Hypothalamus (tissue), 51 donors: ENCODE results near the gene EFHD2.
A peak's percentile ranks its signal among the peaks of the same experiment; 100 is the strongest.
"Not testable (repeated sequence)": the region's sequence is repeated elsewhere in the genome, so short reads cannot be mapped to it uniquely, and the experiment has no call there.

Experiments used
- DNase-seq, 51 donors: peaks; one replicate each; lab custom pipeline; 2025; lab: John Stamatoyannopoulos, UW

The EFHD2 gene

DNA sequence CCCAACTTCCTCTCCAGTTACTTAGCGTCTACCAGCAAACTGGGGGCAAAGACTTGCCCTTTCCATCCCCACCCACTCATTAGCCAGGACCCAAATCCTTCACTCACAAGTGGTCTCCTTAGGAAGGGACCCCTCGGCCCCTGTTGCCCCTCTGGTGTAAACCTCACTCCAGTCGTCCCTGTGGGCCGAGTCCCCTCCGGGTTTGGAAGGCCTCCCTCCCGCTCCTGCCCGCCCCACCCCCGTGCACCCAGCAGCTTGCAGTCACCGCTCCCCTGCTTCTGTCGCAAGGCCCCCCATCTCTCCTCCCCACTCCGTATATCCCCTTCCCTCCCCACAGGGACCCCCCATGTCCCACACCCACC is 1.2 kb downstream of the EFHD2 start:
- DNase-seq: no peak

DNA sequence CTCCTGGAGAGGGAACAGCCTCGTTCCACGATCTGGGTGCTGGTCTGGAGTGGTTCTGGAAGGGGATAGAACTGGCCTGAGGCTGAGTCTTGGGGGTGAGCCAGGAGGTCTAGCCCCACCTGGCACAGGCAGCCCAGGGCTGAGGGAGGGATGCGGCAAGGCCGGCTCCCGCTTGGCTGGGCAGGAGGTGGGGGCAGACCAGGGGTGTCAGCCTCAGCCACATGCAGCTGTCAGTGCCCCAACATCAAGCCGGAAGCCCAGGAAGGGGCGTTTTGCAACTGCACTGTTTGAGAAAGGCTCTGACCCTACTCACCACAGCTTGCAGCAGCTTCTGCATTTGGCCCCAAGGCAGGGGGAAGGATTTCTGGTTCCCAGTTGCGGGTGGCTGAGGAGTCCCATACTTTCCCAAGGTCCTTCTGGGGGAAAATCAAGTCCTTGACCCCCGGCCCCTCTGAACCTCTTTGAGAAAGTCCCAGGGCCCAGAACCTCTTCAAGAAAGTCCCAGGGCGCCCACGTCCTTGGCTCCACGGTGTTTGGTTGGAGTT is 2.0 kb downstream of the EFHD2 start:
- DNase-seq: peak in 26 of 51 donors; percentile 4 to 46 (median 24)

DNA sequence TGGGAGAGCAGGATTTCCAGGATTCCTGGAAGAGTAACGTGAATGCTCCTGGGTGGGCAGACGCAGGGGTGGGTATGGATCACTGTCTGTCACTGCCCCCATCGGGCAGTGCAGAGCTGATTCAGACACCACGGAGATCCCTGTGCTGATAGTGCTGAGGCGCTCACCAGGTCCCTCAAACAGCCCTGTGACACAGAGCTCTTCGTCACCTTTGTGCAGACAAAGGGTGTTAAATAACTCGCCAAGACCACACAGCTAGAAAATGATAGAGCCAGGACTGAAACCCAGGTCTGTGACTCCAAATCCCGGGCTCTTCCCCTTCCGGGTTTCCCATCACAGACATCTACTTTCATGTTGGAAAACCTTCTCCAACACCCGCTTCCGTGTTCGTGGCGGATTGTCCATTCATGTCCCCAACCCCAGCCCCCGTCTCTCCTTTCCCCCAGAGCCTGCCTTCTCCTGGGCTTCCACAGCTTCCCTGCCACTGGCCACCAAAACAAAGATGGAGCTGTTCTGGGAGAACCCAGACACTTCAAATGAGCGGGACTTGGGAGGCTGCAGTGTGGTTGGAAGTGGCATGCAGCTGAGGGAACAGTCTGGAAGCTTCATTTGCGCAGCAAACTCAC is 2.6 kb downstream of the EFHD2 start:
- DNase-seq: peak in 4 of 51 donors; percentile 13 to 46 (median 32)

DNA sequence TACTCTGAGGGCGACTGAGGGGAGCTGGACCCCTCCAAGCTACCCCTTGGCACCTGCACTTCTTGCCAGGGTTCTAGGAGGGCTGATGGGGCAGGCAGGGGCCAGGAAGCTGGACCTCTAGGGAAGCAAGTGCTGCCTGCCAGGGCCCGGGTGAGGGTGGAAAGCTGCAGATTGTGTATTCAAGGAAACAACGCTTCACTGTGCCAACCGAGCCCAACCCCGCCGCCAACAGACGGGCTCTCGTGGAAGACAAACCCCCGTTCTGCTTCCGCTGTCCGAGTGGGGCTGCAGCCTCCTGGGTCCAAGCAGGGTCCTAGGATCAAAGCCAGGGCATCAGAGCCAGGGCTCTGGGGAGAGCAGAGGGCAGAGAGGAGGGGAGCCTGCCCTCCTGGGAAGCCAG is 3.2 kb downstream of the EFHD2 start:
- DNase-seq: peak in 29 of 51 donors; percentile 8 to 69 (median 27)

DNA sequence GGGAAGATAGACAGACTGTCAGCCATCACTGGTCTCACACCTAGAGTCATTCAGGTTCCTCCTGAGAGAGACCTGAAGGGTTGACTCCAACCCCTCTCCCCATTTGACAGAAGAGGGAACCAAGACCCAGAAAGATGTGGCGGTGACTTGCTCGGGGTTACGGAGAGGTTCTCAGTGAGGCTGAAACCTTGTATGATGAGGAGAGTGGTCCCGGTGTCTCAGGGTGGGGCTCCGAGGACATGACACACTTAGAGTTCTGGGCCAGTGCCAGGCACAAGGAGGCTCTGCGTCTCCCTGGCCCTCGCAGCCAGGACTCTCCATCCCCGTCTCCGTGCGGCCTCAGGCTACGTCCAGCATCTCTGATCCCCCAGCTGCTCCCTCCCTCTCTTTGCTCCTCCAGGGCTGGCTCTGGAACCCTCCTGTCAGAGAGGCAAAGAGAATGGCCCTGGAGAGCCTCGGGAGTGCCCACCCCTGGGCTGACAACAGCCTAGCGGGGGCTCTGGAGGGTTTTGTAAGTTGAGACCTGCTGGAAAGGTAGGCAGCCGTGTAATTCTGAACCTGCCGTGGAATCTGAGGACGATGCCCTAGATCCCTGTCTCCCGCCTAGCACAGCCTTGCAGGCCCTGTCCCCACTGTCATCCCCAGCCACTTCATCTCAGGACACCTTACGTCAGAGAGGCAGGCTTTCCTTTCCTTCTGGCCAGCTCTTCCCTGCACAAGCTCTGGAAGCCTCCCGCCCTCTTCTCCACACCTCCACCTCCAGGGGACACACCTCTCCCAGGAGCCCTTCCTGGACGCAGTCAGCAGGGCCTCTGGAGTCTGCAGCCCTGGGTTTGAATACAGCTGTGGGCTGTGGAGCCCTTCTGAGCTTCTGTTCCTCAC is 4.1 kb downstream of the EFHD2 start:
- no peak for DNase-seq

DNA sequence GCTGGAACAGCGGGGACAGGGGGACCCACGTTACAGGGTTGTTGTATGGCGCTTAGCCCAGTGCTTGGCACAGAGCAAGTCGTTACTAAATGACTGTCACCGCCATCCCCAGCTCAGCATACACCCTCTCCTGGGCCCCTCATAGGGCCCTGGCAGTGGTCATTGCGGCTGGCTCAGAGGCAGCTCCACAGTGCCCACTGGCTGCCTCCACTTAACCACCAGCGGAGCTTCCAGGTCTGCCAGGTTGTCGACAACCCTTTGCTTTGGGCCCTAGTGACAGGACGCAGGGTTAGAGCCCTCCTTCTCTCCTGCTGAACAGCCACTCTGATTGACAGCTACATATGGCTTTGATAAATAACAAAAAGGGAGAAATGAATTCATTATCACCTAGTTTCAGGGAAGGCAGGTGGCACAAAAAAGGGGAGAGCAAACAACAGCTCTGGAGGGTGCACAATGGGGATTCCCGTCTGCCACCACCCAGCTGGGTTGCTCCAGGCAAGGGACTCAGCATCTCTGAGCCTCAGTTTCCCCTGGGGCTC is 4.8 kb downstream of the EFHD2 start:
- no peak for DNase-seq

DNA sequence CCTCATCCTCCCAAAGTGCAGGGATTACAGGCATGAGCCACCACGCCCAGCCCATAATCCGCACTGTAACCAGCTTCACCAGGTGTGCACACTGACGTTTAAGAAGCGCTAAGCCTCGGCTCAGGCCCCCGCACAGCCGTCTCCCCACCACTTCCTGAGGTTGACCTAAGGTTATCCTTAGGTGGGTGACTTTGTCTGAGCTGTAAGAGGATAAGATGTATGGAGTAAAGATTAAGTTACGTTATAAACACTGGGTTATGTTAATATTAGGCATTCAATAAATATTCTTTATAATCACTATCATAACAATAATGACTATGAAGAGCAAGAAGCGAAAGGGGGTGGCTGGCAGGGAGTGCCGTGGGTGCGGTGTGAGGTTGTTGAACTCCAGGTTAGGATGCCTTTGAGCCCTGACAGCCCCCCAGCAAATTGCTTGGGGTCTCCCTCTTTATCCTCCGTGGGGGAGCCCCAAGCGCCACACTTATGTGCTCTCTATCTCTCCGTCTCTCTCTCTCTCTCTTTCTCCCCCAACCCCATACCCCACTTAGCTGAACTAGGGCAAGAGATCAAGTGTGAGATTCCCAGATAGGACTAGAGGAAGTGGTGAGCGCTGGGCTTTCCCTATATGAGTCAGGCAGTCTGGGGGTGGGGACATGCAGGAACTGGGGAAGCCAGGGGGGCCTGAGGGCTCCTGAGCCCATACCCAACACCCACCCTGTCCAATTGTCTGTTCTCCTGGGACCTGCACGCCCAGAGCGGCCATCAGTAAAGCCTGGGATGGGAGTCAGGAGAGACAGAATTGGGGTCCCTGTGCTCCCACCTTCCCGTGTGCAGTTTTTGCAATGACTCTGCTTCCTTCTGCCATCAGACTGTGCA is 7.6 kb downstream of the EFHD2 start:
- peak in 8 of 51 donors; percentile 7 to 26 (median 10) for DNase-seq

DNA sequence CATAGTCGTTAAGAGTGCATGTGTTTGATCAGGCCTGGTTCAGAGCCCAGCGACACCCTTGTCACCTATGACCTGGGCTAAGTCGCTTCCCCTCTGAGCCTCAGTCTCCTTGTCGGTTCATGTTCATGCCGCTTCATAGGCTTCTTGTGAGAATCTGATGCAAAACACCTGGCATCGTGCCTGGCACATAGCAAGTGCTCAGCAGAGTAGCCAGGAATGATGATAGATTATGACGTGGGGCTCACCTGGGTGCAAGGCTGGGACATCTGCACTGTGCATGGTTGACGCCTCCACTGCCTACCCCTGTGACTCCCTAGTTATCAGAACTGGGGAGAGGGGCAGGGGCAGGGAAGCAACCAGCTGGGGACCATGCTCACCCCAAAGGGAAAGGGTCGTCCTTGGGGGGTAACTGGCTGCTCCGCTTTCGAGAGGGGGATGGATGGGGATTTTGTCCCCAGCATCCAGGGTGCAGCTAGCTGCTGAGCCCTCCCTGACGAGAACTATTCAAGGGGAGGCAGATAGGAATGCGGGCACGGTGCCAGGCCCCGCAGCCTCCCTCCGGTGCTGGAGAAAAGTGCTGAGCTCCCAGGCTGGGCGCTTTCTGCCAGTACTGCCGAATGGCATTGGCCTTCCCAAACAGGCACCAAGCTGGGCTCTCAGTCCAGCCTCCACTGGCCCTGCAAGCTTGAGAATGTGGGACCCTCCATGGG is 9.3 kb downstream of the EFHD2 start:
- DNase-seq: no peak

DNA sequence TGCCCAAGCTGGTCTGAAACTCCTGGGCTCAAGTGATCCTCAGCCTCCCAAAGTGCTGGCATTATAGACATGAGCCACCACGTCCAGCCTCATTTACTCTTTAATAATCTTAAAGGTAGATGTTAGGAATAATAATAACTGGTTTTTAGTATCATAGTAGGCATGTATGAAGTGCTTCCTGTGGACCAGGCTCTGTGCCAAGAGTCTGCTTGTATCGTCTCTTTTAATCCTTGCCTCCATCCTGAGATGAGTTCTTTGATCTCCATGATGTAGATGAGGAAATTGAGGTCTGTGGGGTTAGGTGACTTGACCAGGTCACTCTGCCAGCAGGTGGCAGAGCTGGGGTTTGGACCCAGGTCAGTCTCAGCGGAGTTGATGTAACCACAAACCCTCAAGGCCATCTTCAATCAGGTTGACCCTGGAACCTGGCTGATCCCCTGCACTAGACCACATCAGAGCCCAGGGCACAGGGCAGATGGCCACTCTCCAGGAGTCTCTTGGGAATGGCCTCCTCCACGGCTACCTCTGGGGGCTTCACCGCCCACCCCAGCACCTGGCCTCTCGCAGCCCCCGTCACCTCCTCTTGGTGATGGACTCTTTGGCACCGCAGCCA is 11.3 kb downstream of the EFHD2 start:
- DNase-seq: no peak

DNA sequence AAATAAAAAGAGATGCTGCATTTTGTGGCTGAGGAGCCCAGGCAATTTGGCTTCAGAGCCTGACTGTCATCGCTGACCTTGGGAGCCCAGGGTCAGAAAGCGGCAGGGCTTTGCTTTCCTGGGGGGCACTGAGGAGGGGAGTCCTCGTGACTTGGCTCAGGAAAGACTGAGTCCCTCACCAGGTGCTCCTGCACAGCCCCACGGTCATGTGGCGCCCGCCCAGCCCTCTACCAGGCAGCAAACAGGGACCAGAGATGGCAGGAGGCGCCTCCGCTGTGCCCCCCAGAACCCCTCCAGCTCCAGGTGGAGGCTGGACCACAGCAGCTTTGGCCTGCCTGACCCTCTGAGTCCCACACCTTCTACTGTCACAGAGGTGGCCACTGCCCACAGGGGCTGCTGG is 13.2 kb downstream of the EFHD2 start:
- DNase-seq: no peak

DNA sequence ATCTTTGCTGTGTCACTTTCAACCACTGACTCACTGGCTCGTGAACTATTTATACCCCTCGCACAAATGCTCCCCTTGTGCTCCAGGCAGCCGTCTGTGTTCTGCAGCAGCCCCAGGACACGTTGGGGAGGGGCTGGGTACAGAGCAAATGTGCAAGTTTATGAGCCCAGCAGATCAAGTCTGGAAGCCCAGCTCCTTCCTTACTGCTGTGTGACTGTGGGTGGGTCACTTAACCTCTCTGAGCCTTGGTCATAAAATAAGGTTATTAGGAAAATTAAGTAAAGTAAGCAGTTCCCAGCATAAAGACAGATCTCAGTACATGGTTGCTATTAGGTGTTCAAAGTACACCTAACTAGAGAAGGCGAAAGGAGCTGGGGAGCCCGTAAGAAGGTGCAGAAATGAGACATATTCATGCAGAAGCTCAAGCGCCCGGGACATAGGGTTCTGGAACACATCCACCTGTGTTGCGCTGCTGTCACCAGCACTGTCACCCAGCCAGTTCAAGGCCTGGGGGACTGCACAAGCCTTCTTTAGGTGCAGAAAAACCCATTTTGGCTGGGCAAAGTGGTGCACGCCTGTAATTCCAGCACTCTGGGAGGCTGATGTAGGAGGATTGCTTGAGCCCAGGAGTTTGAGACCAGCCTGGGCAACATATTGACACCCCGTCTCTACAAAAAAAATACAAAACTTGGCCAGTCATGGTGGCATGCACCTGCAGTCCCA is 13.8 kb downstream of the EFHD2 start:
- no peak for DNase-seq

DNA sequence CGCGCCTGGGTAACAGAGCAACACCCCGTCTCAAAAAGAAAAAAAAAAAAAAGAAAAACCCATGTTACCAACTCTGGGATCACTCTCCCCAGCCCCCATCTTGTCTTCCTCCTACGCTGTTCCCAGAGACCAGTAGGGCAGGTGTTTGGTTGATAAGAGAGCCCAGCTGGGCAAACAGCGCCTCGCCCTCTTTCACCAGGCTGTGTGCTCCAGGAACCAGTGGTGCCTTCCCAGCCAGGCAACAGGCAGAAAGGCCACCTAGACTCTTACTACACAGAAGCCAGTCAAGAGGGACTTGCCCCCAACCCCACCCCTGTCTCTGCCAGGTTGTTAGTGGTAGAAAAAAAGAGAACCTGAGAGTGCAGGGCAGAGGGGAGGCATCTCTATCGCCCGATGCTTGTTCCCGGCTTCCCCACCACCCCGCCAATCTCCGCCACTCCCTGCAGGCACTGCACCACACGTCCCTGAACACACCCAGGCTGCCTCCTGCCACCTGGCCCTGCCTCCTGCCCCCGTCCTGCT is 14.5 kb downstream of the EFHD2 start:
- DNase-seq: no peak

DNA sequence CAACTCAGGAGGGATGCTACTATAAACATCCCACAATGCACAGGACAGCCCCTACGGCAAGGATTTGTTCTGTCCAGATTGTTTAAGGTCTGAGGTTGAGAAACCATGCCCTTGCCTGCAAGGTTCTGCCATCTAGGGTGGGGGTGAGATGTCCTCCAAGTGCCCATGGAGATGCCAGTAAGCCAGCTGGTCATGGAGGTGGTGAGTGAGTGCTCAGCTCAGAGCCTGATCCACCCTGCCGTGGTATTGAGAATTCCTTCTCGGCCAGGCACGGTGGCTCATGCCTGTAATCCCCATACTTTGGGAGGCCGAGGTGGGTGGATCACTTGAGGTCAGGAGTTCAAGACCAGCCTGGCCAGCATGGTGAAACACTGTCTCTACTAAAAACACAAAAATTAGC is 15.3 kb downstream of the EFHD2 start:
- DNase-seq: no peak

DNA sequence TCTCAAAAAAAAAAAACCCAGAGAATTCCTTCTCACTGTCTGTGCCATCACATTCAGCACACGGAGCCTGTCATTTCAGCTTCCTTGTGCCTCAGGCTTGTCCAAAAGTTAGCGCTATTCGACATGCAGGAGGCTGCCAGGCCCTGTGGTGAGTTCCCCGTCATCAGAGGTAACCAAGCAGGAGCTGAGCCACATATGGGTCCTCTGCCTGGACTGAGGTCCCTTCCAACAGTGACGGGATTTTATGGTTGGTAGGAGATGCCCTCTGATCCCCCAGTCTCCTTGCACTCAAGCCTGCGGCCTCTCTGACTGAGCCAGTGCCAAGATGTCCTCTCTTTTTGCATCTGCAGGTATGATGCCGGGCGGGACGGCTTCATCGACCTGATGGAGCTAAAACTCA is 15.8 kb downstream of the EFHD2 start:
- DNase-seq: no peak

DNA sequence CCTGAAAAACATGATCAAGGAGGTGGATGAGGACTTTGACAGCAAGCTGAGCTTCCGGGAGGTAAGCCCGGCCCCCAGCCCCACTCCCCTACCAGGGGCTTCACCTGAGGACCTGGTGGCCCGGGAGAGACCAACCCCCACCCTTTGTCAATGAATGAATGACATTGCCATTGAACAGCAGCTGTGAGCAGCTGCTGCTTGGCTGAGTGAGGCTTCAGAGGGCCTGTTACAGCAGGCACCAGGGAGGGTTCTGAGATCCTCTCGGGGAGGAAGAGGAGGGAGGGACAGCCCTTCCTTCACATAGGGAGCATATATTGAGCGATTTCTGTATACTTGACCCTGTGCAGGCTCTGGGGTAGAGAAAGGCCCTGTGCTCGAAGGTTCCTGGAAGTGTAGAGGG is 16.3 kb downstream of the EFHD2 start:
- no peak for DNase-seq

DNA sequence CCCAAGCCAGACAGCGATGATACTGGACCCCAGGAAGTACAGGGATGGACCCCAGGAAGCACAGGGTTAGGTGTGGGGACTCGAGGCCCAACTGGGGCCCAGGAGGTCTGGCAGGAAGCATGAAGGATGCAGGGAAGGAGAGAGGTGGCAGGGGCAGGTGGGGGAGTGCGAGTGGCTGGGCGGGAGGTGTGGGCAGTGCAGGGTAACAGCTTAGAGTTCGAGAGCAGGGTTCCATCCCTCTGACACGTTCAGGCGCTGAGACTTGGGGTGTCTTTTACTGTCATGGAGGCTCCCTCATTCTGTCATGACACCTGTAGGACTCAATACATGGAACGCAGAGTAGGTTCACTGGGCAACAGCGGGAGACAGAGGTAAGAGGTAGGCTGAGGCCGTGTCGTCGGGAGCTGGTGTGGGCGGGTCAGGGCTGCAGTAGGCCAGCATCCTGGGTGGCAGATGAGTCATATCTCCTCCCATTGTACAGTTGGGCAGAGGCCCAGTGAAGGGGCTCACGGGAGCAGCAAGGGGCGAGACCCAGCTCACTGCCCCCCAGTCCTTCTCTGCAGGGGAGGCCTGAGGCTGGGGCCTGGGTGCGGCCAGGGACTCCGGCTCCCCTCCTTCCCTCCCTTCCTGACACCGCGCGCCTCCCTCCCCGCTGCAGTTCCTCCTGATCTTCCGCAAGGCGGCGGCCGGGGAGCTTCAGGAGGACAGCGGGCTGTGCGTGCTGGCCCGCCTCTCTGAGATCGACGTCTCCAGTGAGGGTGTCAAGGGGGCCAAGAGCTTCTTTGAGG is 17.0 kb downstream of the EFHD2 start:
- DNase-seq: no peak

DNA sequence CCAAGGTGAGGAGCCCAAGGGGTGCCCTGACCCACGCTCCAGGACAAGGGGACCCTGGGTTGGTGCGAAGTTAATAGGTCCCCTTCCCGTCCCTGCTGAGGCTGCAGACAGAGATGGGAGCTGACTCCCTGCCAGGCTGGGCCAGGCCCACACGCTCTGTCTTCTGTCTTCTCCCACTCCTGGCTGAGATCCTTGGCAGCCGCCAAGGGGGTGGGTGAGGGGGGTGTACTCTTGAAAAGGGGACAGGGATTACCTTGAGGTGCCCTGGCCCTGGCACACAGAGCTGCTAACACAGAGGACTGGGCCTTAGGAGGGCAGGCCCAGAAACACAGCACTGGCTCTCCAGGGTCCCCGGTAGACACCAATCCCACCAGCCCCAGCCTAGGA is 17.6 kb downstream of the EFHD2 start:
- no peak for DNase-seq

DNA sequence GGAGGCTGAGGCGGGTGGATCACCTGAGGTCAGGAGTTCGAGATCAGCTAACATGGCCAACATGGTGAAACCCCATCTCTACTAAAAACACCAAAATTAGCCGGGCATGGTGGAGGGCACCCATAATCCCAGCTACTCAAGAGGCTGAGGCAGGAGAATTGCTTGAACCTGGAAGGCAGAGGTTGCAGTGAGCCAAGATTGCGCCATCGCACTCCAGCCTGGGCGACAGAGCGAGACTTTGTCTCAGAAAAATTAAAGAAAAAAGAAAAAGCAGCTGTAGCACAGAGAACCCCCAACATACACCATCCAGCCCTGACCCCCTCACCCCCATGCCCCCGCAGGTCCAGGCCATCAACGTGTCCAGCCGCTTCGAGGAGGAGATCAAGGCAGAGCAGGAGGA is 18.6 kb downstream of the EFHD2 start:
- not testable (repeated sequence) for DNase-seq
